ENCODE measurements around the gene MBOAT2.
"Not testable (repeated sequence)": the region's sequence is repeated elsewhere in the genome, so short reads cannot be mapped to it uniquely, and the experiment has no call there.

The MBOAT2 gene

DNA sequence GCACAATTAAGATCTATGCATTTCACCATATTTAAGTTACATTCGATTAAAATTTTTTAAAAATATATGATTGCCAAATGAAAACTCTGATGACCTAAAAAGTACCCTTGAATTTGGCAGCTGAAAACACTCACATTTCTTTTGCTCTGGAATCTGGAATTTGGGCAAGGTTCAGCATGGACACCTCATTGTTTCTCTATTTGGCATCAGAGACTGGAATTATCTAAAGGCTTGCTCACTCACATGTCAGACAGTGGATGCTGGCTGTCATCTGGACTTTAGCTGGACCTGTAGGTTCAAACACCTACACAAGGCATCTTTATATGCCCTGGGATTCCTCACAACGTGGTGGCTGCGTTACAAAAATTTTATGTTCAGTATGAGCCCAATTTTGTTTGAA, 16.1 kb downstream of the MBOAT2 start:
- DNase-seq = no peak

DNA sequence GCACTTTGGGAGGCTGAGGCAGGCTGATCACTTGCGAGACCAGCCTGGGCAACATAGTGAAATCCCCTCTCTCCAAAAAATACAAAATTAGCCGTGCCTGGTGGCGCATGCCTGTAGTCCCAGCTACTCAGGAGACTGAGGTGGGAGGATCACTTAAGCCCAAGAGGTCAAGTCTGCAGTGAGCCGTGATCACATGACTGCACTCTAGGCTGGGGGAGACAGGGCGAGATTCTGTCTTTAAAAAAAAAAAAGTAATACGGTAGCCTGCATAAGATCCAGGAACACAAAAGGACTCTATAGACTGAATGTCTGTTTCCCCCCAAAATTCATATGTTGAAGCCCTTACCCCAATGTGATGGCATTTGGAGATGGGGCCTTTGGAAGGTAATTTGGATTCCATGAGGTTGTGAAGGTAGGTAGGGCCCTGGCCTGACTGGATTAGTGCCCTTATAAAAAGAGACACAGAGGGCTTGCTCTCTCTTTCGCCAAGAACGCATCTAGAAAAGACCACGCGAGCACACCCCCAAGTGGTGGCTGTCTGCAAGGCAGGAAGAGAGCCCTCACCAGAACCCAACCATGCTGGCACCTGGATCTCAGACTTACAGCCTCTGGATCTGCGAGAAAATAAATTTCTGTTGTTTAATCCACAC, 17.0 kb downstream of the MBOAT2 start:
- no peak for DNase-seq

DNA sequence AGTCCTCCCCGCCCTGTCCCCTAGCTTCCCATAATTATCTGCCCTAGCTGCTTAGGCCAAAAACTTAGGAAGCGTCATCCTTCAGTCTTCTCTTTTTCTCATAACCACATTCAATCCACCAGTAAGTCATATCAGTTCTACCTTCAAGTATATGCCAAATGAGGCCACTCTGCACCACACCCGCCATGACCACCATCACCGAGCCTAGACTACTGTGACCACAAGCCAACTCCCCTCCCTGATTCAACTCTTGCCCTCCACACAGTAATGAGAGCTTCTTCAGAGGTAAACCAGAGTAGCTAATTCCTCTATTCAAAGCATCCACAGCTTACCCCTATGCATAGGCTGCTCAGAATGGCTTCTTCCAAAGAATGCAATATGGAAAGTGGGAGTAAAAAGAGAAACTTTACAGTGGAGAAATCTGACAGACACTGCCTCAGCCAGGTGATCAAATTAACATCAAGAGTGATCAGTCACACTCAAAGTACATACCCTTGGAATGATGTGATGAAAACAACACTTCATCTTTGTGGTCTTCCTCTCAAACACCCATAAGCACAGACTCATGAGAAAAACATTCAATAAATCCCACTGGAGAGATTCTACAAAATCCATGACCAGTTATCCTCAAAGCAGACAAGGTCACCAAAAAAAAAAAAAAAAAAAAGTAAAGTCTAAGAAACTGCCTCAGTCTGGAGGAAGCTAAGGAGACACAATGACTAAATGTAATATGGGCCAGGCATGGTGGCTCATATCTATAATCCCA, 17.7 kb downstream of the MBOAT2 start:
- no peak for DNase-seq

DNA sequence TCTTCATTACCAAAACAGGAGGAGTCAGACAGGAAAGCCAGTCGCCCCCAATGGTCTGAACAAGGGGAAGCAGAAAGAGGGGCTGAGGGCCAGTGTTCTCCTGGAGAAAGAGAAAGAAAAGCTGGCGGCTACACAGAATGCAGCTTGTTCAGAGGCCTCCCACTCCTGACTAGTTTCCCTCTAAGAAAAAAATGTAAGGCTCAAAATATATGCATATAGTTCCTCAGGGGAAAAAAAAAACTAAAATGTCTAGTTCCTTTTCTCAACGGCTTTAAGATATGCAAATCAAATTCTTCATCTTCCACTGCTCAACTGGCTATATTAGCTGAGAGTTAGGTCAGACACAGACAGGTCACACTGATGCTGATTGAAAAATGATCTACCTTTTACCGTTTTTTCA, 18.6 kb downstream of the MBOAT2 start:
- no peak for DNase-seq

DNA sequence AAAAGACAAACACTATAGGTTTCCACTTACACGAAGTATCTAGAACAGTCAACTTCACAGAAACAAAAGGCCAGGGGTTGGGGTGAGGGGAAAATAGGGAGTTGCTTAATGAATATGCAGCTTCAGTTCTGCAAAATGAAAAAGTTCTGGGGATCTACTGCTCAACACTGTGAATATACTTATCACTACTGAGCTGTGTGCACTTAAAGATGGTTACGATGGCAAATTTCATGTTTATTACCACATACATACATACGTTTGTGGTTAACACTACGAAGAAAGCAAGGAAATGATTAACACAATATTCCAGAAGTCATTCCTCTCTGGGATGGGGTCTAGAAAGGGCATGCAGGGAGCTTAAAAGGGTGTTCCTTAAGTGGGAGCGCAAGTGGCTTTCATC, 19.3 kb downstream of the MBOAT2 start:
- no peak for DNase-seq

DNA sequence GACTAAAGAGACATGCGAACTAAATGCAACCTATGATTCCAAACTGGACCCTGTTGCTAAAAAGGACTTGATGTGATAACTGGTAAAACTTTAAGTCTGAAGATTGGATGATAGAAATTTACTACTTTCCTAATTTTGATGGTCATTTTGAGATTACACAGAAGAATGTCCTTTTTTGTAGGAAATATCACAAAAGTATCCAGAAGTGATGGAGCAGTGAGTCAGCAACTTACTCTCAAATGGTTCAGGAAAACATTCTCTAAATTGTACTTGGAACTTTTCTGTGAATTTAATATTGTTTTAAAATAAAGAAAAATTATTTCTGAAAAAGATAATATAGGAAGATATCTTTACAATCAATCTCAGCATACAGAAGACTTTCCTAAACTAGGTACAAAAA, 19.9 kb downstream of the MBOAT2 start:
- no peak for DNase-seq

DNA sequence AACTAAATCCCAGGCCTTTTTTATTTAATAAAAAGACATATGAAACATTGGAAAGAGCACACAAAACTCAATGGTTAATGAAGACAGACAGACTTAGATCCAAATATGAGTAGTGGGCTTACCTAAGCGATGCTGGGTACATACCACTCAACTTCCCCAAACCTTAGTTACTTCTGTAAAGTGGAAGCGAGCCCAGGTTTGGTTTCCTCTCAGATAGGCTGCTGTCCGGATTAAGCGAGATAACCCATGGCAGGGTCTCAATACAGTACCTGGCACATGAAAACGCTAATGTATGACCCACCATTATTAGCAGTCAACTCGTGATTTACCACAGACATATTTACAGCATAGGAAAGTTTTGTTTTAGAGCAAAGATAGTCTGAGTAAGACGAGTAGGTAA, 21.6 kb downstream of the MBOAT2 start:
- DNase-seq = no peak

DNA sequence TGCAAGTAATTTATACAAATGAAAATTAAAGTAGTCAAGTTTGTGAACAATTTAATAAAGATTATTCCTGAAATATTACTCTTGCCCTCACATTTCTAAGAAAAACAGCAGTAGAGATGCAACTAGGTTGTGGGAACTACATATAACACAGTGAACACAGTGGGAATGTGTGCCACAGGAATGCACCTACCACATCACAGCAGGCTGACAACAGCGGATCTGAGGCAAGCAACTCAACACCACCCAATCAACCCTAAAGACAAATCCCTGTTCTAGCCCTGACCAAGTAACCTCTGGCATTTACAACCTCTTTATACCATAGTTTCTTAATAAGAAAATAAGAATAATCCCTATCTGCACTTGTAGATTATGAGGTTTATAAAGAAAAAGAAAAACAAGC, 23.4 kb downstream of the MBOAT2 start:
- DNase-seq = no peak

DNA sequence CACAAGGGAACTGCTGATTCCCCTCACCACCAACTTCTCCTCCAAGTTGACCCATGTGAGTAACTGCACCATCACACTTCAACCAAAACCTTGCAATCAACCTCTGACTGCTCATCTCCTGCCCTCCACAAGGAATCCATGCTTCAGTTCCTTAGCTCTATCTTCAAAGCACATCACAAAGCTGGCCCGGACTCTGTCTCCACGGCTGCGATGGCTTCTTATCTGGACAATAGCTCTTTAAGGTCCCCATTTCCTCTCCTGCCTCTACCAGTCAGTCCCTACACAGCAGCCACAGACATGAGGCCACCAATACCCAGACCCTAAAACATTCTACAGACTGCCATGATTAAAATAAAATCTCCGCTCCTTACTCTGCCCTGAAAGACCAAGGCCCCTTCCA, 25.7 kb downstream of the MBOAT2 start:
- DNase-seq = no peak

DNA sequence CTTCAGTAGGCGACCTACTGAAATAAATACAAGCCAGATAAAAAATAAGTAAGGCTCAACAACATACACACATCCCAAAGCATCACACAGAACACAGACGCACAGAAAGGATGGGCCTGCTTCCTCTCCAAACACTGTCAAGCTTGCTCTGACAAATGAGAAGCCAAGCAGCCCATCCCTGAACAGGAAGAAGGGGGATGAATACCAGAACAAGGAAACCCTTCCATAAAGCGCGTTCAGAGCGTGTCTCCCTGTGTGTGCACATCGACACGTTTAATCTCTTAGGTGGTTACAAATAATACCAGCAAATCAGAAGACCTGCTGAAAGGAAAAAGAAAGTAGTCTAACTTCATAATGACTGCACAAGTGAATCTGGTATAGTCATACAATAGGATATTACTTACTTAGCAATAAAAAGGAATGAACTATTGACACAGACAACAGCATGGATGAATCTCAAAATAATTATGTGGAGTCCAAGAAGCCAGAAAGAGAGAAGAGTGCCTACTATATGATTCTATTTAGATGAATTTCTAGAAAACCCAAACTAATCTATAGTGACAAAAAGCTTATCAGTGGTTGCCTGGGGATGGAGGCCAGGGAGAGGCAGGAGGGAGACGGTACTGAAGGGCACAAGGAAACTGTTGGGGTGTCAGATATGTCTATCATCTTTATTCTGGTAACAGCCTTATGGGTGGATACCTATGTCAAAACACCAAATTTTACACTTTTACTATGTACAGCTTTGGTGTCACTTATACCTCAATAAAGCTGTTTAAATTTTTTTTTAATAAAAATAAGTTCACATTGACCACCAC, 26.8 kb downstream of the MBOAT2 start:
- no peak for DNase-seq

DNA sequence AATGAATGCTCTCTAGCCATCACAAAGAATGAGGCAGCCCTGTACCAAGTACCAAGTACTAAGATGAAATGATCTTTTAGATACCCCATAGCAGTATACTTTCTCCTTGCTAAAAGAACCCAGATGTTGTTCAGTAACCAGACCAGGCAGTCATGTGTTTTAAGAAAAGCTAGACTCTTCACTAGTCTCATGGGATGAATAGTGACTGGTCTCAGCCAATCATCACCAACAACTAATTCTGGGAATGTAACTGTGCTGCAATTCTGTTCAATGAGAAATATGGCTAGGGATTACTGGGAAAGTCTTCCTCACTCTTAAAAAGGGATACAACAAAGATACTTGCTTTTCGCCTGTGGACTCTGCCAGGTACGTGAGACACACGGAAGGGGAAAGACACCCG, 29.5 kb downstream of the MBOAT2 start:
- no peak for DNase-seq

DNA sequence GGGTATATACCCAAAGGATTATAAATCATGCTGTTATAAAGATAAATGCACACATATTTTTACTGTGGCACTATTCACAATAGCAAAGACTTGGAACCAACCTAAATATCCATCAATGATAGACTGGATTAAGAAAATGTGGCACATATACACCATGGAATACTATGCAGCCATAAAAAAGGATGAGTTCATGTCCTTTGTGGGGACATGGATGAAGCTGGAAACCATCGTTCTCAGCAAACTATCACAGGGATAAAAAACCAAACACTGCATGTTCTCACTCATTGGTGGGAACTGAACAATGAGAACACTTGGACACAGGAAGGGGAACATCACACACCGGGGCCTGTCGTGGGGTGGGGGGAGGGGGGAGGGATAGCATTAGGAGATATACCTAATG, 30.5 kb downstream of the MBOAT2 start:
- DNase-seq = not testable (repeated sequence)

DNA sequence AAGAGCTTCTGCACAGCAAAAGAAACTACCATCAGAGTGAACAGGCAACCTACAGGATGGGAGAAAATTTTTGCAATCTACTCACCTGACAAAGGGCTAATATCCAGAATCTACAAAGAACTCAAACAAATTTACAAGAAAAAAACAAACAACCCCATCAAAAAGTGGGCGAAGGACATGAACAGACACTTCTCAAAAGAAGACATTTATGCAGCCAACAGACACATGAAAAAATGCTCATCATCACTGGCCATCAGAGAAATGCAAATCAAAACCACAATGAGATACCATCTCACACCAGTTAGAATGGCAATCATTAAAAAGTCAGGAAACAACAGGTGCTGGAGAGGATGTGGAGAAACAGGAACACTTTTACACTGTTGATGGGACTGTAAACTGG, 30.9 kb downstream of the MBOAT2 start:
- not testable (repeated sequence) for DNase-seq

DNA sequence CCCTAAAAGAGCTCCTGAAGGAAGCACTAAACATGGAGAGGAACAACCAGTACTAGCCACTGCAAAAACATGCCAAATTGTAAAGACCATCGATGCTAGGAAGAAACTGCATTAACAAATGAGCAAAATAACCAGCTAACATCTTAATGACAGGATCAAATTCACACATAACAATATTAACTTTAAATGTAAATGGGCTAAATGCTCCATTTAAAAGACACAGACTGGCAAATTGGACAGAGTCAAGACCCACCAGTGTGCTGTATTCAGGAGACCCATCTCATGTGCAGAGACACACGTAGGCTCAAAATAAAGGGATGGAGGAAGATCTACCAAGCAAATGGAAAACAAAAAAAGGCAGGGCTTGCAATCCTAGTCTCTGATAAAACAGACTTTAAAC, 34.1 kb downstream of the MBOAT2 start:
- not testable (repeated sequence) for DNase-seq

DNA sequence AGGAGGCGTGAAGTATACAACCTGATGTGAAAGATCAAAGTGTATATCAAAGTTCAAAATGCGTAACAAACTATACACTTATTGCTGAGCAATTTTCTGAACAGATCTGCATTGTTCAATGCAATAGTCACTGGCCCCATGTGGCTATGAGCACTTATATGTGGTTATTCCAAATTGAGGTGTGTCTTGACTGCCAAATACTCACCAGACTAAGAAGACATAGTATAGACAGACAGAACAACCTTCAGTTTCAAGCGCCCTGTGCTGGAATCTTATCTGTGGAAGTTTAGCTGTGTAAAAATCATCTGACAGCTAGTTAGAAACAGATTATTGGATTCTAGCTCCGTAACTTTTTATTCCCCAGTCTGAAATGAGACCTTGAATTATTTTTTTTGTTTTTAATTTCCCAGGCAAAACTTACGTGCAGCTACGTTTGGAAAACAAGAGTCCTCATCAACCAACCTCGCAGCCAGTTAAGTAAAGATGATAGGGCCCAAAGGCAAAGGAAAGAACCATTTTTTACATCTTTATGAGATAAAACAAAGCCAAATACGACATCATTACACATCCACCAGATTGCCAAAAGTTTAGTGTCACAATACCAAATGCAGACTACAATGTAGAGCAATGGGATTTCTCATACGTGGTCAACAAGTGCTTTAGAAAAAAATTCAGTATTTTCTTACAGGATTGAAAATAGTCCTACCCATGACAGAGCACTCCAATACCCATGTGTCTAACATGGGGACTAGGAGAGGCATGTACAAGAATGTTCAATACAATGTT, 37.2 kb downstream of the MBOAT2 start:
- no peak for DNase-seq

DNA sequence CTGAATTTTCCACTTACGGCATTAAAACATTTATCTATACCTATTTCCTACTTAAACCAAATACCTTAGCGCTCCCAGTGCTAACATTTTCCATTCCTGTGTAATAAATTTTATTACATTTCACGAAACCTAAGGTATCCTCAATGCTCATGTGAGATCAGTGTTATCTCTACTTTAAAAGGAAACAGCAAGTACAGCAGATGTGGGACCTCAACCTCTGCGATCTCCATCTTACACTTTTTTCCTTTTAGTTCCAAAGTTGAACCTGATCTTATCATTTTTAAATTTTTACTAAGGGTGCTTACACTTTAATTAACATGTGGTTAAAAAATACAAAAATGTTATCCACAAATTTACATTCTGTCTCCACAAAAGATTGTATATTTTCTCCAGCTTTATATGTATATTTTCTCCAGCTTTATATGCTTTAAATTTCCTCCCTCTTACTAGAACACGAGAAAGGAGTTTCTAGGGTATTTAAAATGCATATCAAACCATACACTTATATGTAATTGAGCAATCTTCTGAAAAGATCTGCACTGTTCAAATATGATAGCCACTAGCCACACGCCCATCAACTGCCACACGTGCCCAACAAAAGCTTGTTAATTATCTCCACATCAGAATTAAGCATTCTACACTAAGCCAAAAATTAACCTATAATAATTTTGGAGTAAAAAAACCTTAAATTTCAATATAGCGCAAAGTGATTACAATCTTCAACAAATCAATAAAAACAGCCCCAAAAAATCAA, 38.1 kb downstream of the MBOAT2 start:
- DNase-seq = no peak

DNA sequence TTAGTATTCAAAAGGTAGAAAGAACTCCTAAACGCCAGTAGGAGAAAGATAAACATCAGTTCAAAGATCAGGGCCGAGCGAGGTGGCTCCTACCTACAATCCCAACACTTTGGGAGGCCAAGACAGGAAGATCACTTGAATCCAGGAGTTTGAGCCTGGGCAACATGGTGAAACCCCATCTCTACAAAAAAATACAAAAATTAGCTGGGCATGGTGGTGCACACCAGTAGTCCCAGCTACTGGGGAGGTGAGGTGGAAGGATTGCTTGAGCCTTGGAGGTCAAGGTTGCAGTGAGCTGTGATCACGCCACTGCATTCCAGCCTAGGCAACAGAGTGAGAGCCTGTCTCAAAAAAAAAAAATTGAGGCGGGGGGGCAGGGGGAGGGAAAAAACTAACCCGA, 40.6 kb downstream of the MBOAT2 start:
- DNase-seq = no peak

DNA sequence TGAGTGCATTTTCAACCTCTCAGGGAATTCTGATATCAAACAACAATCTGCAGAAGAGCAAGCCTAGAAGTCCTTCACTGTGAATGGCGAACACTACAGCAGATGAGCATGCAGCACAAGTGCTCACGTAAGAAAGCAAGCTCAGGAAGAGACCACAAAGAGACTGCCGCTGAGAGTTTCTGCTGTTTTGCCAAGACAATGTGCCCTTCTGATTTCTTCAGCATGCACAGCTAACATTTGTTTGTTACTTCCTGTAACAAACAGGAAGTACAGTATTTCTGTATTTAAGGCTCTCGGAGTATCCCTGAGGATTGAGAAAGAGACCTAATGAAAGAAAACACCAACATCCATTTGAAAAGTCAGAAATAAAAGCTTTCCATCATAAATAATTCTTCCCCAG, 45.9 kb downstream of the MBOAT2 start:
- DNase-seq = no peak

DNA sequence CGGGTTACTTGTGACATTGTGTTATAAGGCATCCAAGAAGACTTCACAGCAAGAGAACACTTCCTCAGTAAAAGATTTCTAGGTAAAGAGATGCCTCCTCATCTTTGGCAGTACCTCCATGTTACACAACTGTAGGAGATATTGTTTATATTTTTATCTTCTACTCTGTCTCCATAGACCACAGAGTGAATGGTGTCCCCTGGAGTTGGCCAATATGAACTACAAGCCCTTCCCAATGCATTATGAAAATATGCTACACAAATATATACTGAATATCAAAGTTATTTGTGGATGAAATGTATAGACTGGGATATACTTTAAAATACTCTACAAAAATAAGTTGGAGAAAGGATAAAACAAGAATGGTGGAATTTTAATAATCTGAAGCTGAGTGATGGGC, 46.7 kb downstream of the MBOAT2 start:
- DNase-seq = no peak

DNA sequence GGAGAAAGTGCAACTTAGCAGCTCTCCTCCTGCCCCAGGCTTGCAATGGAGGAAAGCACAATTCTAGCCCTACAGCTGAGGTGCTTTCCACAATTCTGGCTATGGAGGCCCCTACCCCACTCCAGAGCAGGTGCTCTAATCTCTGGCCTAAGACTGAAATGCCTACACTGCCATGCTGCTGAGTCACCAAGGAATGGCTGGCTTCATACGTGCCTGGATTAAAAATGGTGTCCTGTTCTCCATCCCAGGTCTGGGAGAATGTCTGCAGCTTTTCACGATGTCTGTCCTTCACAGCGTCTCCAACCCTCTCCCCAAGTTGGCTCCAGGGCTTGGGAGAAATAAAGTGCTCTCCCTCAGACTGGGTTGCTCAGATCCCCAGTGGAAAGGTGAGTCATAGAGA, 48.5 kb downstream of the MBOAT2 start:
- DNase-seq = no peak

DNA sequence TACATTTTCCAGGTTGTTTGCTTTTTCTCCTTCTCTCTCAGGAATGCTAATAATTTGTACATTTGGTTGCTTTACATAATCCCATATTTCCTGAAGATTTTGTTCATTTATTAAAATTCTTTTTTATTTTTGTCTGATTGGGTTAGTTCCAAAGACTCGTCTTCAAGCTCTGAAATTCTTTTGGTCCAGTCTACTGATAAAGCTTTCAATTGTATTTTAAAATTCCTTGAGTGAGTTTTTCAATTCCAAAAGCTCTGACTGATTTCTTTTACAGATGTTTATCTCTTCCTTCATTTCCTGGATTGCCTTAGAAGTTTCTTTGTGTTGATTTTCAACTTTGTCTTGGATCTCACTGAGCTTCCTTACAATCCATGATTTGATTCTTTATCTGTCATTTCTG, 50.0 kb downstream of the MBOAT2 start:
- DNase-seq = no peak

DNA sequence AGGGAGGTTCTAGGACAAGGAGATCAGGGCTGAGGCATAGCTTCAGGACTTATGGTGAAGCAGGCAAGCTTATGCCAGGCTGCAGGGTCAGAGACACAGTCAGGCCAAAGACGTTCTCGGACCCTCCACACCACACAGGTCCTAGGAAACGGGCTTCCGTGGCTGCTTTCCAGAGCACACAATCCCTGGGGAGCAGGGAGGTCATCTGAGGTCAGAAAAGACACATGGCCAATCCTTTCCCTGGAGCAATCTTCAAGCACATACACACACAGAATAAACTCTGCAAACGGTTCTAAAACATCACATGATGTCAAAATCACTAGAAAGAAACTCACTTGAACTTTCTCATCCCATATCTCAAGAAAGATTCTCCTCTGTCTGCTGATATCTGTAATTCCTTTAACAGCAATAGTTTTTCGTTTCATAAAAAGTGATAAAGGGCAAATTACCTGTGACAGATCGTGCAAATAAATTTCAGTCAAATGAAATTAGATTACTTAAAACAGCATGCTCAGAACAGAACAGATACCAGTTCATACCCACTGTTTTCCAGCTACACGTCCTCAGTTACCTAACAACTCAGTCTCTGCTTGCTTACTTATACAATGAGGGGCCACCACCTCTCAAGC, 63.9 kb downstream of the MBOAT2 start:
- DNase-seq = no peak

Measured in femur (tissue), 1 donor.